ENCODE results near the gene NTPCR. TPM values are rescaled to one million over a fixed set of nuclear protein-coding genes. Genes with fewer than 3 reads are reported as not detected.

NTPCR gene
- total and polyA plus RNA-seq, 4 donors: 30.8 to 51.6 (median 39.4) TPM

DNA sequence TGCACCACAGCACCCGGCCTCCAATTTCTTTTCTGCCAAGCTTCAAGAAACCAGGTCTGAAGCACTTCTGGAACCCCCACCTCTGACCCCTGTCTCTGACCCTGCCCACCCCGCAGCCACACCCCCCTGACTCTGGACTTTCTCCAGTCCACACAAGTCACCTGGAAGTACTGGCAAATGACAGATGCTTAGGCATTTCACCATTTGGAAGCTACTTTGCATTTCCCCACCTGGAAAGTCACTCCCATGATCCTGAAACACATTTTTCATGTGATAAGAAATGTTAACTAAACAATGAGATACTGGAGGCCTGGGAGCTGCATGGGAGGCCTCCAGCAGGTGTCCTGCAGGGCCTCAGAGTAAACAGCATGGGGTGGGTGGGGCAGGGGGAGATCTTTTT is 45.7 kb downstream of the NTPCR start:
- Histone ChIP-seq H3K27ac (ENCODE audit: low read depth in 1 of 2, low read length in 1 of 2) (no peak overlapping the region), H3K9ac (ENCODE audit: insufficient read depth in 1 of 2, low read length in 2 of 2) (no peak overlapping the region), H3K27me3 (ENCODE audit: control insufficient read depth in 3 of 3, insufficient read depth in 3 of 3, low read length in 2 of 3) (no peaks in the 10 kb centered on the region), H3K4me3 (no peak overlapping the region), H3K9me3 (ENCODE audit: control insufficient read depth in 4 of 4, insufficient read depth in 3 of 4, low read length in 3 of 4) (peaks cover 0 to 7% (median 0%) of the 10 kb centered on the region in 4 donors), H3K4me1 (ENCODE audit: control insufficient read depth in 5 of 5, insufficient read depth in 5 of 5, low read length in 5 of 5) (no peaks in the 10 kb centered on the region), H3K36me3 (ENCODE audit: control insufficient read depth in 4 of 4, insufficient read depth in 4 of 4, low read length in 4 of 4) (peaks cover 0 to 3% (median 0%) of the 10 kb centered on the region in 4 donors)
- ATAC-seq (ENCODE audit: insufficient read depth, low FRiP score) (no peak), DNase-seq (no peak)
- TF ChIP-seq, protein P1, sequence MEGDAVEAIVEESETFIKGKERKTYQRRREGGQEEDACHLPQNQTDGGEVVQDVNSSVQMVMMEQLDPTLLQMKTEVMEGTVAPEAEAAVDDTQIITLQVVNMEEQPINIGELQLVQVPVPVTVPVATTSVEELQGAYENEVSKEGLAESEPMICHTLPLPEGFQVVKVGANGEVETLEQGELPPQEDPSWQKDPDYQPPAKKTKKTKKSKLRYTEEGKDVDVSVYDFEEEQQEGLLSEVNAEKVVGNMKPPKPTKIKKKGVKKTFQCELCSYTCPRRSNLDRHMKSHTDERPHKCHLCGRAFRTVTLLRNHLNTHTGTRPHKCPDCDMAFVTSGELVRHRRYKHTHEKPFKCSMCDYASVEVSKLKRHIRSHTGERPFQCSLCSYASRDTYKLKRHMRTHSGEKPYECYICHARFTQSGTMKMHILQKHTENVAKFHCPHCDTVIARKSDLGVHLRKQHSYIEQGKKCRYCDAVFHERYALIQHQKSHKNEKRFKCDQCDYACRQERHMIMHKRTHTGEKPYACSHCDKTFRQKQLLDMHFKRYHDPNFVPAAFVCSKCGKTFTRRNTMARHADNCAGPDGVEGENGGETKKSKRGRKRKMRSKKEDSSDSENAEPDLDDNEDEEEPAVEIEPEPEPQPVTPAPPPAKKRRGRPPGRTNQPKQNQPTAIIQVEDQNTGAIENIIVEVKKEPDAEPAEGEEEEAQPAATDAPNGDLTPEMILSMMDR (IDR thresholded peaks at IDR 0.05; ENCODE audit: control extremely low read depth, extremely low read depth): no peak
- 93 to 98% methylated on average over 2 of the region's 2 CpGs for WGBS, 2 donors

DNA sequence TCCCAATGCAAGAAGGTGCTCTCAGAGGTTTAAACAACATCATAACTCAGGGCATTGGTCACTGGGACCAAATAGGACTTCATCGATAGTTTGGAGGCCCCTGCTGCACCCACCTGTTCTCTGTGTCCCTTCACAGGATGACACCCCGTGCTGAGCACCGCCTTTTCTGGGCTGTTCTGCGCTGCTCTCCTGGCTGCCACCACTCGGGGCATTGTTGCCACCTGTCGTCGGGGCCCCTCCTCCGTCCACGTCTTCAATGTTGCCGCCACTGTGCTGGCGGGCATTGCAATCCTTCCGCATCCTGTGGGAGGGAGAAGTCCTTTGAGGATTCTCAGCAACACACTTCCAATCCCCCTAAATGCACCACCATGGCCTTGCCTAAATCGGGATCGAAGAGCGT is 47.7 kb downstream of the NTPCR start:
- no peaks in the 10 kb centered on the region for H3K4me1 ChIP-seq (ENCODE audit: control insufficient read depth in 5 of 5, insufficient read depth in 5 of 5, low read length in 5 of 5)
- H3K27me3 ChIP-seq (ENCODE audit: control insufficient read depth in 3 of 3, insufficient read depth in 3 of 3, low read length in 2 of 3): no peaks in the 10 kb centered on the region
- H3K4me3 ChIP-seq: no peak overlapping the region
- DNase-seq: no peak
- H3K36me3 ChIP-seq (ENCODE audit: control insufficient read depth in 4 of 4, insufficient read depth in 4 of 4, low read length in 4 of 4): peaks cover 0 to 3% (median 0%) of the 10 kb centered on the region in 4 donors
- 97 to 99% methylated on average over 15 of the region's 15 CpGs for WGBS, 2 donors
- H3K9ac ChIP-seq (ENCODE audit: insufficient read depth in 1 of 2, low read length in 2 of 2): no peak overlapping the region
- no peak for ATAC-seq (ENCODE audit: insufficient read depth, low FRiP score)
- peaks cover 0 to 7% (median 0%) of the 10 kb centered on the region in 4 donors for H3K9me3 ChIP-seq (ENCODE audit: control insufficient read depth in 4 of 4, insufficient read depth in 3 of 4, low read length in 3 of 4)
- TF ChIP-seq, protein P1 (IDR thresholded peaks at IDR 0.05; ENCODE audit: control extremely low read depth, extremely low read depth): no peak
- no peak overlapping the region for H3K27ac ChIP-seq (ENCODE audit: low read depth in 1 of 2, low read length in 1 of 2)

DNA sequence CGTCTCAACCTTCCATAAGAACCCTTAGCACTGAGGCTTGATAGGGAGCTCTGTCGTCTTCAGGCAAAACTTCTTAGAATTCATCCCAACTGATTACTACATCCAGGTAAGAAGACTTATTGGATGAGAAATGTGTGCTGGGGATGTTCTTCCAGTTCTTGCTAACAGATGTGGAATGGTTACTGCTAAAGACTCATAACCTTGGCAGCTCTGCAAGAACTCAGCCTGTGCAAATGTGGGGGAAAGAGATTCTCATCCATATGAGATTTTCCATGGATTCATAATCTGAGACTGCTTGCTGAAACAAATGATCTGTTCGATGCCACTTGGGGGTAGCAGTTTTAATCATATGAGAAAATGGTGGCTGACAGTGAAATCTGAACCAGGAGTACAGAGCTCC is 48.2 kb downstream of the NTPCR start:
- WGBS, 2 donors: 83 to 98% methylated on average over 3 of the region's 3 CpGs
- Histone ChIP-seq H3K9me3 (ENCODE audit: control insufficient read depth in 4 of 4, insufficient read depth in 3 of 4, low read length in 3 of 4) (peaks cover 0 to 5% (median 0%) of the 10 kb centered on the region in 4 donors), H3K4me1 (ENCODE audit: control insufficient read depth in 5 of 5, insufficient read depth in 5 of 5, low read length in 5 of 5) (no peaks in the 10 kb centered on the region), H3K27ac (ENCODE audit: low read depth in 1 of 2, low read length in 1 of 2) (no peak overlapping the region), H3K27me3 (ENCODE audit: control insufficient read depth in 3 of 3, insufficient read depth in 3 of 3, low read length in 2 of 3) (no peaks in the 10 kb centered on the region), H3K4me3 (no peak overlapping the region), H3K9ac (ENCODE audit: insufficient read depth in 1 of 2, low read length in 2 of 2) (no peak overlapping the region), H3K36me3 (ENCODE audit: control insufficient read depth in 4 of 4, insufficient read depth in 4 of 4, low read length in 4 of 4) (peaks cover 0 to 3% (median 0%) of the 10 kb centered on the region in 4 donors)
- DNase-seq: no peak
- TF ChIP-seq, protein P1 (IDR thresholded peaks at IDR 0.05; ENCODE audit: control extremely low read depth, extremely low read depth): no peak
- no peak for ATAC-seq (ENCODE audit: insufficient read depth, low FRiP score)

All from lung (tissue), 12 donors.